Progenitor cell of endocrine pancreas (in vitro differentiated cells): ENCODE measurements around the gene ZBTB45. TPM values are rescaled to one million over a fixed set of nuclear protein-coding genes. Genes with fewer than 3 reads are reported as not detected.

Experiments used
- DNase-seq: peaks from one replicate; pipeline ENCODE4 v3.0.0; 2021; ENCODE audit warnings: low spot score; ENCODE audit not compliant: unreplicated experiment
- H3K27ac Mint-ChIP-seq: 2 replicates; pipeline ENCODE4 v1.8.0; 2021; ENCODE audit warnings: mild to moderate bottlenecking, moderate library complexity, mixed read lengths
- H3K27me3 Mint-ChIP-seq: 2 replicates; pipeline ENCODE4 v1.8.0; 2021; ENCODE audit warnings: mixed read lengths
- H3K36me3 Mint-ChIP-seq: 2 replicates; pipeline ENCODE4 v1.8.0; 2022; ENCODE audit warnings: mixed read lengths; ENCODE audit not compliant: insufficient read depth
- H3K4me1 Mint-ChIP-seq: 2 replicates; pipeline ENCODE4 v1.8.0; 2021; ENCODE audit warnings: low read depth, mixed read lengths
- H3K4me3 Mint-ChIP-seq: 2 replicates; pipeline ENCODE4 v1.8.0; 2021; ENCODE audit warnings: low read depth, mild to moderate bottlenecking, moderate library complexity, mixed read lengths
- H3K9me3 Mint-ChIP-seq: 2 replicates; pipeline ENCODE4 v1.8.0; 2021; ENCODE audit warnings: low read depth, mixed read lengths
- CTCF ChIP-seq: fragments of 200-600 bp; sonication (generic); IDR thresholded peaks from one replicate; pipeline ENCODE4 v1.5.0; 2021; ENCODE audit warnings: antibody characterized with exemption, mild to moderate bottlenecking; ENCODE audit not compliant: unreplicated experiment
- total RNA-seq: library from RNA; stranded (reverse); gene quantifications from 2 replicates; pipeline ENCODE4 v1.2.1, GENCODE V29; 2021

The ZBTB45 gene
- total RNA-seq, 1 donor from 2014 or later, result 22.7 TPM

- TF ChIP-seq CTCF, result no peak
- no peak for DNase-seq
- no peaks in the 10 kb centered on the region for H3K27me3 Mint-ChIP-seq
- no peak overlapping the region for H3K4me3 Mint-ChIP-seq
- no peaks in the 10 kb centered on the region for H3K9me3 Mint-ChIP-seq
- no peaks in the 10 kb centered on the region for H3K36me3 Mint-ChIP-seq
- no peak overlapping the region for H3K27ac Mint-ChIP-seq
- peaks cover 10% of the 10 kb centered on the region for H3K4me1 Mint-ChIP-seq
Observed at GRCh38 chr19:58477871-58478270, 41.7 kb downstream of the ZBTB45 start.

- no peaks in the 10 kb centered on the region for H3K9me3 Mint-ChIP-seq
- DNase-seq, result no peak
- peaks cover 10% of the 10 kb centered on the region for H3K4me1 Mint-ChIP-seq
- peak overlapping the region; percentile 92 for H3K27ac Mint-ChIP-seq
- no peak for TF ChIP-seq CTCF
- peak overlapping the region; percentile 93 for H3K4me3 Mint-ChIP-seq
- no peaks in the 10 kb centered on the region for H3K36me3 Mint-ChIP-seq
- no peaks in the 10 kb centered on the region for H3K27me3 Mint-ChIP-seq
Observed at GRCh38 chr19:58477130-58477529, 42.5 kb downstream of the ZBTB45 start.

- Mint-ChIP-seq H3K27ac (peak overlapping the region; percentile 92), H3K36me3 (no peaks in the 10 kb centered on the region), H3K27me3 (no peaks in the 10 kb centered on the region), H3K4me1 (peaks cover 10% of the 10 kb centered on the region), H3K4me3 (peak overlapping the region; percentile 93), H3K9me3 (no peaks in the 10 kb centered on the region)
- DNase-seq, result no peak
- TF ChIP-seq CTCF, result no peak
Observed at GRCh38 chr19:58476498-58477015, 43.1 kb downstream of the ZBTB45 start.

DNA sequence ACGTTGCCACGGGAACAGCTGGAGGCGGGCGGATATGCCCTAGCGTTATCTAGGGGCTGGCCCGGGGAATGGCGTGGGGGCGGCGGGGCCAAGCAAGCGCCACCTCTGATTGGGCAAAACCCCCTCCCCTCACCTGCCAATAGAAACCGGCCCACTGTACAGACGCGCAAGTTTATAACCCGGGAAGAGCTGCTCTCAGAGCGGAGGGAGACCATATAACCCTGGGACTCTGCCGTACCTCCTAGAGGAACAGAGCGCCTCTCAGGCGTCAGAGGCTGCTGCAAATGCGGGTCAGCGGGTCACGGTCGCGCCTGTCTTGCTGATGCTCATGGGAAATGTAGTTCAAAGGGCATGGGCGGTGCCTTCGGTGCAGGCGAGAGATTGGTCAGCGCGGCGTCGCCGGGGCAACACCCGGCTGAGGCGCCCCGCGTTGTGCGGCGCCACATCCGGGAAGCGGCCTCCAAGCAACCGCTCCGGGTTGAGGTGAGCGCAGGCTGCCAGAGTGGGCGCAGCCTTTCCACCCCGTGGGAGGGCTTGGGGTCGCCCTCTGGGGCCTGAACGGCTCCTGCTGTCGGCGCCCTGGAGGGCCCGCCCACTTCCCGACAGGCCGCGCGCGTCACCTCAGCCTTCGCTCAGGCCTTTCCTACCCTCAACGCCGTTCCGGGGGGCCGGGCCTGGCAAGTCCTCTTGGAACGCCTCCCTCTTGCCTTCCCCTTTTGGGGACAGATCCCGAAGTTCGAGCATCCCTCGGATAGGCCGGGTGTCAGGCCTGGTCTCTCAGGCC lies 43.7 kb downstream of the ZBTB45 start, which contains the start of gene ZNF446:
Gene ZNF446 (plus strand): TSS at position 639 of the 784 bp plus-strand sequence. CDS start 867 bp downstream, outside the sequence.
- Mint-ChIP-seq H3K27ac (peak within 1 kb of the TSS; percentile 98), H3K27me3 (no peaks in the 10 kb centered on the region), H3K4me1 (peaks cover 10% of the 10 kb centered on the region), H3K4me3 (peak within 1 kb of the TSS; percentile 93), H3K9me3 (no peaks in the 10 kb centered on the region), H3K36me3 (no peaks in the 10 kb centered on the region)
- TF ChIP-seq CTCF, result no peak
- DNase-seq, result peak; percentile 85

- peaks cover 2% of the 10 kb centered on the region for H3K36me3 Mint-ChIP-seq
- peak overlapping the region; percentile 93 for H3K4me3 Mint-ChIP-seq
- TF ChIP-seq CTCF, result no peak
- no peaks in the 10 kb centered on the region for H3K27me3 Mint-ChIP-seq
- H3K9me3 Mint-ChIP-seq, result no peaks in the 10 kb centered on the region
- peak overlapping the region; percentile 98 for H3K27ac Mint-ChIP-seq
- peaks cover 10% of the 10 kb centered on the region for H3K4me1 Mint-ChIP-seq
- no peak for DNase-seq
Observed at GRCh38 chr19:58474997-58475713, 44.5 kb downstream of the ZBTB45 start.
